ENCODE measurements around the gene DYNC1I1.

- TF ChIP-seq JUNB (IDR thresholded peaks at IDR 0.05; ENCODE audit: unreplicated experiment) (no peak), CTCF (conservative IDR thresholded peaks at IDR 0.05; ENCODE audit: low read depth in 2 of 2) (no peak), POLR2AphosphoS5 (IDR thresholded peaks at IDR 0.05; ENCODE audit: low read depth) (no peak), EZH2 (IDR thresholded peaks at IDR 0.05; ENCODE audit: low read depth, unreplicated experiment) (no peak), CREB1 (CRISPR knock-in tag; IDR thresholded peaks at IDR 0.05; ENCODE audit: low read depth) (no peak), EZH2phosphoT487 (IDR thresholded peaks at IDR 0.05; ENCODE audit: unreplicated experiment) (no peak), NANOG (IDR thresholded peaks at IDR 0.05; ENCODE audit: borderline replicate concordance) (no peak)
Measured at GRCh38 chr7:95980167-95980566, 207.8 kb downstream of the DYNC1I1 start.

Measured in GM23338 (cell line).